WTC11 (cell line): ENCODE data around the gene ENC1. TPM values are rescaled to one million over a fixed set of nuclear protein-coding genes. Genes with fewer than 3 reads are reported as not detected.

Source experiments
- ATAC-seq: fragments of 200-7000 bp; cut with Tn5 transposase; 2 replicates; pipeline ENCODE4 v1.10.0; 2021; ENCODE audit warnings: mild to moderate bottlenecking, moderate library complexity
- CTCF ChIA-PET: fragments of 300-600 bp; sonication (Branson Sonifier 250); formaldehyde crosslinking; loops from one replicate; lab custom pipeline; 2021; ENCODE audit warnings: antibody characterized with exemption; lab: Charles Lee
- POLR2A ChIA-PET: fragments of 350-600 bp; sonication (Branson Sonifier 250); formaldehyde crosslinking; loops from one replicate; lab custom pipeline; 2021; ENCODE audit warnings: antibody characterized with exemption; lab: Charles Lee
- DNase-seq: peaks from one replicate; pipeline ENCODE4 v3.0.0; 2021; ENCODE audit warnings: low spot score
- H3K27ac Mint-ChIP-seq: 2 replicates; pipeline ENCODE4 v1.8.0; 2021; ENCODE audit warnings: mixed read lengths
- H3K27me3 Mint-ChIP-seq: 2 replicates; pipeline ENCODE4 v1.8.0; 2021; ENCODE audit warnings: low read depth, mild to moderate bottlenecking, moderate library complexity, mixed read lengths
- H3K36me3 Mint-ChIP-seq: 2 replicates; pipeline ENCODE4 v1.8.0; 2021; ENCODE audit warnings: mixed read lengths
- H3K4me1 Mint-ChIP-seq: 2 replicates; pipeline ENCODE4 v1.8.0; 2022; ENCODE audit warnings: mixed read lengths
- H3K4me3 Mint-ChIP-seq: 2 replicates; pipeline ENCODE4 v1.8.0; 2021; ENCODE audit warnings: mild to moderate bottlenecking, moderate library complexity, mixed read lengths
- H3K9me3 Mint-ChIP-seq: 2 replicates; pipeline ENCODE4 v1.8.0; 2021; ENCODE audit warnings: mixed read lengths
- ATF1 ChIP-seq: sonication (generic); formaldehyde crosslinking; IDR thresholded peaks from 2 replicates; pipeline ENCODE4 v1.8.1; 2023; ENCODE audit warnings: mild to moderate bottlenecking, moderate library complexity, missing genetic modification reagents
- CREB1 ChIP-seq: sonication (generic); formaldehyde crosslinking; IDR thresholded peaks from 2 replicates; pipeline ENCODE4 v1.8.0; 2023; ENCODE audit warnings: mild to moderate bottlenecking, missing genetic modification reagents
- ESRRA ChIP-seq: sonication (generic); formaldehyde crosslinking; IDR thresholded peaks from 2 replicates; pipeline ENCODE4 v1.8.1; 2022; ENCODE audit warnings: mild to moderate bottlenecking, missing genetic modification reagents, borderline replicate concordance
- HMGA2 ChIP-seq: fragments of 250-450 bp; sonication (Bioruptor Pico); IDR thresholded peaks from 2 replicates; pipeline ENCODE4 v1.4.0; 2021; ENCODE audit warnings: mild to moderate bottlenecking, moderate library complexity
- IRF2 ChIP-seq: sonication (generic); formaldehyde crosslinking; IDR thresholded peaks from 2 replicates; pipeline ENCODE4 v1.8.0; 2022; ENCODE audit warnings: low read depth, missing genetic modification reagents, borderline replicate concordance
- JAZF1 ChIP-seq: fragments of 250-450 bp; sonication (Bioruptor Pico); IDR thresholded peaks from 2 replicates; pipeline ENCODE4 v1.9.0; 2021; ENCODE audit warnings: moderate library complexity, mild to moderate bottlenecking, inconsistent platforms
- MAX ChIP-seq: sonication (generic); formaldehyde crosslinking; IDR thresholded peaks from 2 replicates; pipeline ENCODE4 v1.8.0; 2022; ENCODE audit warnings: mild to moderate bottlenecking, missing genetic modification reagents
- MXD4 ChIP-seq: fragments of 250-450 bp; sonication (Bioruptor Pico); IDR thresholded peaks from 2 replicates; pipeline ENCODE4 v1.8.0; 2021; ENCODE audit warnings: mild to moderate bottlenecking, moderate library complexity, borderline replicate concordance
- TP53 ChIP-seq: sonication (generic); formaldehyde crosslinking; IDR thresholded peaks from 2 replicates; pipeline ENCODE4 v1.8.1; 2023; ENCODE audit warnings: mild to moderate bottlenecking, missing genetic modification reagents
- ZBTB21 ChIP-seq: sonication (generic); formaldehyde crosslinking; IDR thresholded peaks from 2 replicates; pipeline ENCODE4 v1.8.1; 2023; ENCODE audit warnings: mild to moderate bottlenecking, missing genetic modification reagents, borderline replicate concordance
- ZNF219 ChIP-seq: sonication (generic); formaldehyde crosslinking; IDR thresholded peaks from 2 replicates; pipeline ENCODE4 v1.8.0; 2023; ENCODE audit warnings: missing genetic modification reagents, mild to moderate bottlenecking, borderline replicate concordance
- total RNA-seq: library from RNA; stranded (reverse); gene quantifications from 3 replicates; pipeline ENCODE4 v1.2.3, GENCODE V29; 2021
- TF ChIP-seq, protein P1 (sequence below): sonication (generic); formaldehyde crosslinking; IDR thresholded peaks from 2 replicates; pipeline ENCODE4 v1.8.1; 2022; ENCODE audit warnings: low read depth, mild to moderate bottlenecking, moderate library complexity, missing genetic modification reagents, borderline replicate concordance
- TF ChIP-seq, protein P2 (sequence below): fragments of 250-450 bp; sonication (Bioruptor Pico); IDR thresholded peaks from 2 replicates; pipeline ENCODE4 v1.9.0; 2021; ENCODE audit warnings: mild to moderate bottlenecking
- TF ChIP-seq, protein P3 (sequence below): sonication (generic); formaldehyde crosslinking; IDR thresholded peaks from 2 replicates; pipeline ENCODE4 v1.8.1; 2022; ENCODE audit warnings: missing genetic modification reagents, borderline replicate concordance
- TF ChIP-seq, protein P4 (sequence below): sonication (generic); formaldehyde crosslinking; IDR thresholded peaks from 2 replicates; pipeline ENCODE4 v1.8.1; 2023; ENCODE audit warnings: mild to moderate bottlenecking, missing genetic modification reagents
- TF ChIP-seq, protein P5 (sequence below): sonication (generic); formaldehyde crosslinking; IDR thresholded peaks from 2 replicates; pipeline ENCODE4 v1.8.1; 2022; ENCODE audit warnings: mild to moderate bottlenecking, moderate library complexity, missing genetic modification reagents
- TF ChIP-seq, protein P6 (sequence below): sonication (generic); formaldehyde crosslinking; IDR thresholded peaks from 2 replicates; pipeline ENCODE4 v1.8.0; 2022; ENCODE audit warnings: mild to moderate bottlenecking, missing genetic modification reagents

ENC1 gene
- total RNA-seq, 1 experiment from 2014 or later, result 18.3 TPM

- TF ChIP-seq, protein P1, sequence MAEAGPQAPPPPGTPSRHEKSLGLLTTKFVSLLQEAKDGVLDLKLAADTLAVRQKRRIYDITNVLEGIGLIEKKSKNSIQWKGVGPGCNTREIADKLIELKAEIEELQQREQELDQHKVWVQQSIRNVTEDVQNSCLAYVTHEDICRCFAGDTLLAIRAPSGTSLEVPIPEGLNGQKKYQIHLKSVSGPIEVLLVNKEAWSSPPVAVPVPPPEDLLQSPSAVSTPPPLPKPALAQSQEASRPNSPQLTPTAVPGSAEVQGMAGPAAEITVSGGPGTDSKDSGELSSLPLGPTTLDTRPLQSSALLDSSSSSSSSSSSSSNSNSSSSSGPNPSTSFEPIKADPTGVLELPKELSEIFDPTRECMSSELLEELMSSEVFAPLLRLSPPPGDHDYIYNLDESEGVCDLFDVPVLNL (CRISPR knock-in tag), result no peak
- TF ChIP-seq, protein P2, sequence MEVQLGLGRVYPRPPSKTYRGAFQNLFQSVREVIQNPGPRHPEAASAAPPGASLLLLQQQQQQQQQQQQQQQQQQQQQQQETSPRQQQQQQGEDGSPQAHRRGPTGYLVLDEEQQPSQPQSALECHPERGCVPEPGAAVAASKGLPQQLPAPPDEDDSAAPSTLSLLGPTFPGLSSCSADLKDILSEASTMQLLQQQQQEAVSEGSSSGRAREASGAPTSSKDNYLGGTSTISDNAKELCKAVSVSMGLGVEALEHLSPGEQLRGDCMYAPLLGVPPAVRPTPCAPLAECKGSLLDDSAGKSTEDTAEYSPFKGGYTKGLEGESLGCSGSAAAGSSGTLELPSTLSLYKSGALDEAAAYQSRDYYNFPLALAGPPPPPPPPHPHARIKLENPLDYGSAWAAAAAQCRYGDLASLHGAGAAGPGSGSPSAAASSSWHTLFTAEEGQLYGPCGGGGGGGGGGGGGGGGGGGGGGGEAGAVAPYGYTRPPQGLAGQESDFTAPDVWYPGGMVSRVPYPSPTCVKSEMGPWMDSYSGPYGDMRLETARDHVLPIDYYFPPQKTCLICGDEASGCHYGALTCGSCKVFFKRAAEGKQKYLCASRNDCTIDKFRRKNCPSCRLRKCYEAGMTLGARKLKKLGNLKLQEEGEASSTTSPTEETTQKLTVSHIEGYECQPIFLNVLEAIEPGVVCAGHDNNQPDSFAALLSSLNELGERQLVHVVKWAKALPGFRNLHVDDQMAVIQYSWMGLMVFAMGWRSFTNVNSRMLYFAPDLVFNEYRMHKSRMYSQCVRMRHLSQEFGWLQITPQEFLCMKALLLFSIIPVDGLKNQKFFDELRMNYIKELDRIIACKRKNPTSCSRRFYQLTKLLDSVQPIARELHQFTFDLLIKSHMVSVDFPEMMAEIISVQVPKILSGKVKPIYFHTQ (CRISPR knock-in tag), result no peak
- TF ChIP-seq IRF2 (CRISPR knock-in tag) (no peak), TP53 (CRISPR knock-in tag) (no peak), JAZF1 (no peak), CREB1 (CRISPR knock-in tag) (no peak)
These were observed 57.7 kb downstream of the ENC1 start (continued) for GRCh38 chr5:74582853-74583252.

GRCh38 chr5:74581988-74582365, 58.6 kb downstream of the ENC1 start:
- Mint-ChIP-seq H3K9me3 (no peaks in the 10 kb centered on the region), H3K4me3 (no peak overlapping the region), H3K4me1 (peaks cover 28% of the 10 kb centered on the region), H3K27me3 (no peaks in the 10 kb centered on the region), H3K27ac (no peak overlapping the region), H3K36me3 (no peaks in the 10 kb centered on the region)
- DNase-seq (no peak), ATAC-seq (no peak)
- ChIA-PET CTCF (interaction anchor here (2.0 kb wide), 1 partner anchor 44 kb away, joined by 4 read pairs; no protein-coding TSS in a partner anchor), POLR2A (no interaction called here)
- TF ChIP-seq ATF1 (CRISPR knock-in tag) (no peak), MXD4 (CRISPR knock-in tag) (no peak), MAX (CRISPR knock-in tag) (no peak), ZBTB21 (no peak), HMGA2 (no peak), ESRRA (CRISPR knock-in tag) (no peak)
- TF ChIP-seq, protein P3, sequence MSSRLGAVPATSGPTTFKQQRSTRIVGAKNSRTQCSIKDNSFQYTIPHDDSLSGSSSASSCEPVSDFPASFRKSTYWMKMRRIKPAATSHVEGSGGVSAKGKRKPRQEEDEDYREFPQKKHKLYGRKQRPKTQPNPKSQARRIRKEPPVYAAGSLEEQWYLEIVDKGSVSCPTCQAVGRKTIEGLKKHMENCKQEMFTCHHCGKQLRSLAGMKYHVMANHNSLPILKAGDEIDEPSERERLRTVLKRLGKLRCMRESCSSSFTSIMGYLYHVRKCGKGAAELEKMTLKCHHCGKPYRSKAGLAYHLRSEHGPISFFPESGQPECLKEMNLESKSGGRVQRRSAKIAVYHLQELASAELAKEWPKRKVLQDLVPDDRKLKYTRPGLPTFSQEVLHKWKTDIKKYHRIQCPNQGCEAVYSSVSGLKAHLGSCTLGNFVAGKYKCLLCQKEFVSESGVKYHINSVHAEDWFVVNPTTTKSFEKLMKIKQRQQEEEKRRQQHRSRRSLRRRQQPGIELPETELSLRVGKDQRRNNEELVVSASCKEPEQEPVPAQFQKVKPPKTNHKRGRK (CRISPR knock-in tag), result no peak
- TF ChIP-seq, protein P4, sequence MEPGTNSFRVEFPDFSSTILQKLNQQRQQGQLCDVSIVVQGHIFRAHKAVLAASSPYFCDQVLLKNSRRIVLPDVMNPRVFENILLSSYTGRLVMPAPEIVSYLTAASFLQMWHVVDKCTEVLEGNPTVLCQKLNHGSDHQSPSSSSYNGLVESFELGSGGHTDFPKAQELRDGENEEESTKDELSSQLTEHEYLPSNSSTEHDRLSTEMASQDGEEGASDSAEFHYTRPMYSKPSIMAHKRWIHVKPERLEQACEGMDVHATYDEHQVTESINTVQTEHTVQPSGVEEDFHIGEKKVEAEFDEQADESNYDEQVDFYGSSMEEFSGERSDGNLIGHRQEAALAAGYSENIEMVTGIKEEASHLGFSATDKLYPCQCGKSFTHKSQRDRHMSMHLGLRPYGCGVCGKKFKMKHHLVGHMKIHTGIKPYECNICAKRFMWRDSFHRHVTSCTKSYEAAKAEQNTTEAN (CRISPR knock-in tag), result no peak
- TF ChIP-seq, protein P5, sequence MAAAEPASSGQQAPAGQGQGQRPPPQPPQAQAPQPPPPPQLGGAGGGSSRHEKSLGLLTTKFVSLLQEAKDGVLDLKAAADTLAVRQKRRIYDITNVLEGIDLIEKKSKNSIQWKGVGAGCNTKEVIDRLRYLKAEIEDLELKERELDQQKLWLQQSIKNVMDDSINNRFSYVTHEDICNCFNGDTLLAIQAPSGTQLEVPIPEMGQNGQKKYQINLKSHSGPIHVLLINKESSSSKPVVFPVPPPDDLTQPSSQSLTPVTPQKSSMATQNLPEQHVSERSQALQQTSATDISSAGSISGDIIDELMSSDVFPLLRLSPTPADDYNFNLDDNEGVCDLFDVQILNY (CRISPR knock-in tag), result no peak

- DNase-seq, result no peak
- CTCF ChIA-PET, result interaction anchor here (2.0 kb wide), 1 partner anchor 45 kb away, joined by 4 read pairs; no protein-coding TSS in a partner anchor
- no peak overlapping the region for H3K27ac Mint-ChIP-seq
- H3K36me3 Mint-ChIP-seq, result no peaks in the 10 kb centered on the region
- TF ChIP-seq, protein P6, sequence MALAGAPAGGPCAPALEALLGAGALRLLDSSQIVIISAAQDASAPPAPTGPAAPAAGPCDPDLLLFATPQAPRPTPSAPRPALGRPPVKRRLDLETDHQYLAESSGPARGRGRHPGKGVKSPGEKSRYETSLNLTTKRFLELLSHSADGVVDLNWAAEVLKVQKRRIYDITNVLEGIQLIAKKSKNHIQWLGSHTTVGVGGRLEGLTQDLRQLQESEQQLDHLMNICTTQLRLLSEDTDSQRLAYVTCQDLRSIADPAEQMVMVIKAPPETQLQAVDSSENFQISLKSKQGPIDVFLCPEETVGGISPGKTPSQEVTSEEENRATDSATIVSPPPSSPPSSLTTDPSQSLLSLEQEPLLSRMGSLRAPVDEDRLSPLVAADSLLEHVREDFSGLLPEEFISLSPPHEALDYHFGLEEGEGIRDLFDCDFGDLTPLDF (CRISPR knock-in tag), result no peak
- TF ChIP-seq, protein P1 (CRISPR knock-in tag), result no peak
- no peak for TF ChIP-seq ZNF219 (CRISPR knock-in tag)
- TF ChIP-seq, all 79 proteins: peak for 0
- Mint-ChIP-seq H3K4me1 (peaks cover 17% of the 10 kb centered on the region), H3K9me3 (no peaks in the 10 kb centered on the region), H3K27me3 (no peaks in the 10 kb centered on the region), H3K4me3 (no peak overlapping the region)
- no peak for ATAC-seq
- POLR2A ChIA-PET, result no interaction called here
These were observed 59.8 kb downstream of the ENC1 start for GRCh38 chr5:74580729-74581109.
